ENCODE data around the gene DEAF1. TPM values are rescaled to one million over a fixed set of nuclear protein-coding genes. Genes with fewer than 3 reads are reported as not detected.

The DEAF1 gene, protein sequence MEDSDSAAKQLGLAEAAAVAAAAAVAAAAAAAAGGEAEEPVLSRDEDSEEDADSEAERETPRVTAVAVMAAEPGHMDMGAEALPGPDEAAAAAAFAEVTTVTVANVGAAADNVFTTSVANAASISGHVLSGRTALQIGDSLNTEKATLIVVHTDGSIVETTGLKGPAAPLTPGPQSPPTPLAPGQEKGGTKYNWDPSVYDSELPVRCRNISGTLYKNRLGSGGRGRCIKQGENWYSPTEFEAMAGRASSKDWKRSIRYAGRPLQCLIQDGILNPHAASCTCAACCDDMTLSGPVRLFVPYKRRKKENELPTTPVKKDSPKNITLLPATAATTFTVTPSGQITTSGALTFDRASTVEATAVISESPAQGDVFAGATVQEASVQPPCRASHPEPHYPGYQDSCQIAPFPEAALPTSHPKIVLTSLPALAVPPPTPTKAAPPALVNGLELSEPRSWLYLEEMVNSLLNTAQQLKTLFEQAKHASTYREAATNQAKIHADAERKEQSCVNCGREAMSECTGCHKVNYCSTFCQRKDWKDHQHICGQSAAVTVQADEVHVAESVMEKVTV
- 20.7 and 27.2 TPM in 2 replicates for total RNA-seq

GRCh38 chr11:694563-695287 is at the start of gene DEAF1:
Gene DEAF1 (minus strand): TSS chr11:695222. CDS start chr11:695047, 175 bp downstream.

GRCh38 chr11:705646-706438 is 10.8 kb upstream of the DEAF1 start, which contains the start of gene EPS8L2:
Gene EPS8L2 (plus strand): TSS chr11:706231. CDS start chr11:709408, 3,177 bp downstream.

GRCh38 chr11:695538-696248 is 671 bp upstream of the DEAF1 start, which contains the start of gene TMEM80:
Gene TMEM80 (plus strand): TSS chr11:695816. CDS start chr11:695828, 12 bp downstream.

DNA sequence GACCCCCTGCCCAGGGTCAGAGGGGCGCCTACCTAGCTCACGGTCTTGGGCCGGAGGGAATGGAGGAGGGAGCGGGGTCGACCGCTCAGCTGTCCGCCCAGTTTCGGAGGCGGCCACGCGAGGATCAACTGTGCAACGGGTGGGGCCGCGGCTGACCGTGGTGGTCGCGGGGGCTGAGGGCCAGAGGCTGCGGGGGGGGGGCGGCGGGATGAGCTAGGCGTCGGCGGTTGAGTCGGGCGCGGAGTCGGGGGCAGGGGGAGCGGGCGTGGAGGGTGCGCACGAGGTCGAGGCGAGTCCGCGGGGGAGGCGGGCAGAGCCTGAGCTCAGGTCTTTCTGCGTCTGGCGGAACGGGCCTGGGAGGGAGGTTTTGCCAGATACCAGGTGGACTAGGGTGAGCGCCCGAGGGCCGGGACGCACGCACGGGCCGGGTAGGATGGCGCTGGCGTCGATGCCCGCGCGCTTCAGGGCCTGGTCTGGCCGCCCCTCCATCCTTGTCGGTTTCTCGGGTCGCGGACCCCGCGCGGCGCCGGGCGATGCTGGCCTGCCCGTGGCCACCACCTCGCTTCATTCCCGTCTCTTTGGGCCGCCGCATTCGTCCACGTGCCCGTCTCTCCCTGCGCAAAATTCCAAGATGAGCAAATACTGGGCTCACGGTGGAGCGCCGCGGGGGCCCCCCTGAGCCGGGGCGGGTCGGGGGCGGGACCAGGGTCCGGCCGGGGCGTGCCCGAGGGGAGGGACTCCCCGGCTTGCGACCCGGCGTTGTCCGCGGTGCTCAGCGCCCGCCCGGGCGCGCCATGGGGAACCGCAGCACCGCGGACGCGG is 58.3 kb downstream of the DEAF1 start, which contains the start of gene DRD4:
DRD4 (plus strand) TSS at position 759 of the 822 bp plus-strand sequence; CDS start at position 795, 36 bp downstream.

GRCh38 chr11:626475-627307 is 68.3 kb downstream of the DEAF1 start, which contains the start of gene SCT:
Gene SCT (minus strand): TSS chr11:627181. CDS start chr11:627143, 38 bp downstream.

GRCh38 chr11:624705-625635 is 70.1 kb downstream of the DEAF1 start, which contains the start of gene CDHR5:
Gene CDHR5 (minus strand): TSS chr11:624955. CDS start chr11:624902, 53 bp downstream.

DNA sequence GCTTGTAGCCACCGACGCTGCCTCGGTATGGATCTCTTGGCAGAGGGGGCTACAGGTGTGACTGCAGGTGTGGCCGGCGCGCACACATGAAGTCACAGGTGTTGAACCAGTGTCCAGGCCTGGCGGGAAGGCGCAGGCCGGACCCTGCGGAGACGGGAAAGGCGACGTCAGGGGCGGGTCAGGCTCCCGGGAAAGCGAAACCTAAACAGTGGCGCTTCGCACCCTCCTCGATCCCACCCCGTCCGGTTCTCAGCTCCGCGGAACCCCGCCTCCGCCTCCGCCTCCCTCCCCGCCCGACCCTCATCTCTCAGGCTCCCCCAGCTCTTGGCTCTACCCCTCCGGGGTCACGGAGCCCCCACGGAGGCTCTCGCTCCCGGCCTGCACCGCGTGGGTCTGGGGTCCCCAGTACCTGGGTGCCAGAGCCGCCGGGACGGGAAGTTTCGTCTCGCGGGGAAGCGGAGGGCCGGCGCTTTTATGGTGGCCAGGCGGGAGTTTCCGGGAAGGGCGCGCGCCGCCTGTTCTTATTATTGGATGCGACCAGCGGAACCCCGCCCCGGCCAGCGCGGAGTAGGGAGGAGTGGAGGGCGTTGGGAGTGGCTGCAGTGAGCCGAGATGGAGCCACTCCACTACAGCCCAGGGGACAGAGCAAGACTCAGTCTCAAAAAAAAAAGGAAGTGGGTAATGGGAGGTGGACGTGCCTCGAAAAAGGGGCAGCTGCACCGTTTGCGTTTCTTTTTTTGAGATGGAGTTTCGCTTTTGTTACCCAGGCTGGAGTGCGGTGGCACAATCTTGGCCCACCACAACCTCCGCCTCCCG is 79.3 kb downstream of the DEAF1 start, which contains the start of gene IRF7:
IRF7 (minus strand) TSS at position 447 of the 816 bp plus-strand sequence. CDS start 586 bp downstream, outside the sequence.

Other genes starting within 250 kb of the DEAF1 start
- 32.4 and 33.9 TPM in 2 replicates for gene PTDSS2, start 244.9 kb downstream of the DEAF1 start, total RNA-seq
- 272 and 273 TPM in 2 replicates for gene RNH1, start 188.0 kb downstream of the DEAF1 start, total RNA-seq
- gene HRAS, start 159.6 kb downstream of the DEAF1 start, total RNA-seq = 53.1 and 65.7 TPM in 2 replicates
- gene LRRC56, start 157.7 kb downstream of the DEAF1 start, total RNA-seq = 0.30 and 0.34 TPM in 2 replicates
- 0.59 and 0.84 TPM in 2 replicates for gene LMNTD2, start 134.5 kb downstream of the DEAF1 start, total RNA-seq
- gene RASSF7, start 134.3 kb downstream of the DEAF1 start, total RNA-seq = 9.1 and 9.4 TPM in 2 replicates
- 18.1 and 20.5 TPM in 2 replicates for gene PHRF1, start 118.8 kb downstream of the DEAF1 start, total RNA-seq
- 11.1 and 16.3 TPM in 2 replicates for gene IRF7, start 79.3 kb downstream of the DEAF1 start, total RNA-seq
- gene CDHR5, start 70.3 kb downstream of the DEAF1 start, total RNA-seq = not detected in 2 replicates
- not detected in 2 replicates for gene SCT, start 68.0 kb downstream of the DEAF1 start, total RNA-seq
- 0.15 TPM in 1 of 2 replicates, not detected in the other for gene DRD4, start 58.0 kb downstream of the DEAF1 start, total RNA-seq
- 8.2 and 8.9 TPM in 2 replicates for gene TMEM80, start 594 bp upstream of the DEAF1 start, total RNA-seq
- gene EPS8L2, start 11.0 kb upstream of the DEAF1 start, total RNA-seq = 11.8 and 13.5 TPM in 2 replicates
- 157 and 164 TPM in 2 replicates for gene TALDO1, start 52.2 kb upstream of the DEAF1 start, total RNA-seq
- gene GATD1, start 82.3 kb upstream of the DEAF1 start, total RNA-seq = 26.3 and 28.1 TPM in 2 replicates
- gene CEND1, start 94.9 kb upstream of the DEAF1 start, total RNA-seq = 3.9 and 6.1 TPM in 2 replicates
- 12.9 and 13.6 TPM in 2 replicates for gene SLC25A22, start 103.1 kb upstream of the DEAF1 start, total RNA-seq
- 17.2 and 21.9 TPM in 2 replicates for gene PIDD1, start 110.0 kb upstream of the DEAF1 start, total RNA-seq
- 679 and 752 TPM in 2 replicates for gene RPLP2, start 114.7 kb upstream of the DEAF1 start, total RNA-seq
- gene PNPLA2, start 123.7 kb upstream of the DEAF1 start, total RNA-seq = 20.5 and 23.8 TPM in 2 replicates
- gene CRACR2B, start 132.7 kb upstream of the DEAF1 start, total RNA-seq = 3.0 and 6.1 TPM in 2 replicates
- gene CD151, start 137.7 kb upstream of the DEAF1 start, total RNA-seq = 585 and 606 TPM in 2 replicates
- gene POLR2L, start 147.3 kb upstream of the DEAF1 start, total RNA-seq = 290 and 350 TPM in 2 replicates
- gene TSPAN4, start 147.6 kb upstream of the DEAF1 start, total RNA-seq = 186 and 200 TPM in 2 replicates
- gene CHID1, start 215.6 kb upstream of the DEAF1 start, total RNA-seq = 70.1 and 73.7 TPM in 2 replicates
- gene AP2A2, start 230.6 kb upstream of the DEAF1 start, total RNA-seq = 42.9 and 43.7 TPM in 2 replicates

All from bronchus fibroblast of lung (primary cell).